Measurements from ENCODE around the gene YIPF2.
A peak's percentile ranks its signal among the peaks of the same experiment; 100 is the strongest.

YIPF2 gene

DNA sequence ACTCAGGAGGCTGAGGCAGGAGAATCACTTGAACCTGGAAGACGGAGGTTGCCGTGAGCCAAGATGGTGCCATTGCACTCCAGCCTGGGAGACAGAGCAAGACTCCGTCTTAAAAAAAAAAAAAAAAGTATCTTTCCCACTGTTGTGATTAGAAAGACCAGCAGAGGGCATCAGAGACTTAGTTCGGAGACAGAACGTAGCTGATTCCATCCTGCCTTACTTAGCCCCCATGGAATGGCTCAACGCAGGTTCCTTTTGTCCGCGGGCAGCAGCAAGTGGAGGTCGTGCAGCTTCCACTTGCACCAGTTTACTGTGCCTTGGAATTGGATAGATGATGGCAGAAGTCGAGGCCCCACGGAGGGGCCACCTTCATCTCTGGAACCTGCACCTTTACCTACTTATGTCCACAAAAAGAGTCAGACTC, 8.2 kb upstream of the YIPF2 start:
- DNase-seq, result peak; percentile 79

DNA sequence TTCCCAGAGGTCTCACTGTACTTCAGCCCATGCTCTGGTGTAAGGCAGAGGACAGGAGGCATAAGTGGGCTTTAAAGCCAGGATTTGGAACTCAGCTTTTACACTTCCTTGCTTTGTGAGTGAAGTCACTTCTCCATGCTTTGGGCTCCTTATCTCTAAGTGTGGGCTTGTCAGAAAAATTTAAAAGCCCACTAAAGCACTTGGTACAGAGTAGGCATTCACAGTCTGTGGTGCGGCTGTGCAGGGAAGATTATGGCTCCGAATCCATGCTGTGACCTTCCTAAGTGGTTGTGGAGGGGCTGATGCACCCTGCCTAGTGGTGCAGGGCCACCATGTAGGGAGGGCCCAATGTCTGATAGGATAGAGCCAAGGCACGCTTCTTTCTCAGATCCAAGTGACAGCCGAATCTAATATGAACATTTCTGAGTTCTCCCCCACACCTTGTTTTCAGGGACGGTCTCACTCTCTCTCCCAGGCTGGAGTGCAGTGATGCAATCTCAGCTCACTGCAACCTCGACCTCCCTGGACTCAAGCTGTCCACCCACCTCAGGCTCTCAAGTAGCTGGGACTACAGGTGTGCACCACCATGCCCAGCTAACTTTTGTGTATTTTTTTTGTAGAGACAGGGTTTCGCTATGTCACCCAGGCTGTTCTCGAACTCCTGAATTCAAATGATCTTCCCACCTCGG, 7.1 kb upstream of the YIPF2 start:
- DNase-seq, result no peak

DNA sequence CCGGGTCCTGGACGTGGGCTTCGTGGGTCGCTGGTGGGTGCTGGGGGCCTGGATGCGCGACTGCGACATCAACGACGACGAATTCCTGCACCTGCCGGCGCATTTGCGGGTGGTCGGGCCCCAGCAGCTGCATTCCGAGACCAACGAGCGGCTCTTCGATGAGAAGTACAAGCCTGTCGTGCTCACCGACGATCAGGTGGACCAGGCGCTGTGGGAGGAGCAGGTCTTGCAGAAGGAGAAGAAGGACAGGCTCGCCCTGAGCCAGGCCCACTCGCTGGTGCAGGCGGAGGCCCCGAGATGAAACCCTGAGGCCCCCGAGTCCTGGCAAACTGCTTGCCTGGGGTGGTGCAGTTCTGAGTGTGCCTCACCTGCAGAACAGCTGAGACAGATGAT, 959 bp upstream of the YIPF2 start:
- DNase-seq, result no peak

DNA sequence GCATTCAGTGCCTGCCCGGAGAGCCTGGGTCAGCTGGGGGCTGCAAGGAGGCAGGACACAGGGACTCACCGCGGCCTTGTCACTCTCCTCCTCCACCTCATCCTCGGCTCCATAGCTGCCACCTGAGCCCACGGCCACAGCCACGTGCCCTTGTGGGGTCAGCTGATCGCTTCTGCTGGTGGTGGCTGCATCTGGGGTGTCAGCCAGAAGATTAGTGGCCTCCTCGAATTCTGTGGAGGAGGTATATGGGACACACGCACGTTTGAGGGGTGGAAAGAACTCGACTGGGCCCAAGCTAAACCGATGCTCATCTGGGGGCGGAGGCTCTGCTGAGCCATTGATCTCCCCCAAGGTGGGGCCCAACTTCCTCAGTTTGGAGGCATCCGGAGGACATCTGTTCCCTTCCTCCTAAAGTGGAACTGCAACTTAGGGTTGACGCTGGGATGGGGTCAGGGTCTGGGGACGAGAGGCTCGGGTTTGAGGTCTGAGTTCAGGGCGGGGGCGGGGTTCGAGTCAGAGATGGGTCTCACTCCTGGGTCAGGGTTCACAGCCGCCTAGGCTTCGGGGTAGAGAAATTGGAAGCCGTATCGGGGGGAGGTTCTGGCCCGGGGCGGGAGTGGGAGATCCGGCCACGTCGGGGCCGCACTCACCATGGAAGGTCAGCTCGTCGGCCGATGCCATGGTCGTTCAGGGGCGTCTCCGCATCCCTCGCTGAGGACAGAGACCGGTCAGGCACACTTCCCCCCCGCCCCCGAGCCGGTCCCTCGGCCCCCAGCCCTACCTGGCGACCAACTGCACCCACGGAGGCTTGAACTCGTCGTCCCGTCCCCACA, 493 bp downstream of the YIPF2 start:
- no peak for DNase-seq

DNA sequence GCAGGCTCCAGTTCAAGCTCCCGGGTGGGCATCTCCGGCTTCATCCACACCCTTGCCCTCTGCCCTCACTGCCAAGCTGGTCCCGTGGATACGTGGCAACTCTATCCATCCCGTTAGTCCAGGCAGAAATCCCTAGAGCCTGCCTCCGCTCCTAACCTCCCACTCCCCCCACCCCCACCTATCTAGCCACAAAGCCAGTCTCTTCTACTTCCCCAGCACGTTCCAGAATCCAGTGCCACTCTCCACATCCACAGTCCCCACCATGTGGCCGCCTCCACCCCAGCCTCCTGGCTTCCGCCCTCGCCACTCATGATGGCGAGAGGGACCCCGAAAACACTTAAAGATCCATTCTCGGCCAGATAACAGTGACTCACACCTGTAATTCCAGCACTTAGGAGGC, 3.8 kb downstream of the YIPF2 start:
- DNase-seq, result no peak

DNA sequence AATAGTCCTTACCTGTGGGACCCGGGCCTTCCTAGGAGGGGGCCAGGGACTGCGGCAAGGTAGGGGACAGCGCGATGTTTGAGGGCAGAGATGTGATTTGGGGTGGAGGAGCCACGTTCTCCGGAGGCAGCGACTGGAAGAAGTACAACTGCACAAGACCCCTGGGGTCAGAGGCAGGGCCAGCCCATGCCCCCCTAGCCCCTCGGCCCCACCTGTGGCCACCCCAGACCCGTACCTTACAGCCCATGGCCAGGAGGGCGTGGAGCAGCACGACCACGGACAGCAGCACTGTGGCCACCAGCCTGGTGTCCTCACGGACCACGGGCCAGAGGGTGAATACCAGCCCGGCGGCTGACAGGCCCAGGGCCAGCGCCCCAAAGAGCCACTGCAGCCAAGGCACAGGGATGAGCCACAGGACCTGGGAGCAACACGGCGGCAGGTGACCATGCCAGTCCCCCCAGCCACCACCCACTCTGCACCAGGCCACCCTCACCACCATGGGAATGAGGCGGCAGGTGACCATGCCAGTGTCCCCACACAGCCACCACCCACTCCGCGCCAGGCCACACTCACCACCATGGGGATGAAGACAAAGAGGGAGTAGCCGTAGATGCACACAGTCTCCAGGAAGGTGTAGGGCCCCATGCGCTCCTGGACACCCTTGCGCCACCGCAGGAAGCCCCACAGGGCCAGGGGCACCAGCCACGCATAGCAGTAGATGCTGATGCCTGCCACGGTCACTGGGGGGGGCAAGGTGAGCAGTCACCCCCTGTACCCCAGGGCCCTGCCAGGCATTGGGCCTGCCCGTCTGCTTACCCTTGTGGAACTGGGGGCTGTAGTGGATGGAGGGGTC, 5.0 kb downstream of the YIPF2 start:
- DNase-seq, result no peak

DNA sequence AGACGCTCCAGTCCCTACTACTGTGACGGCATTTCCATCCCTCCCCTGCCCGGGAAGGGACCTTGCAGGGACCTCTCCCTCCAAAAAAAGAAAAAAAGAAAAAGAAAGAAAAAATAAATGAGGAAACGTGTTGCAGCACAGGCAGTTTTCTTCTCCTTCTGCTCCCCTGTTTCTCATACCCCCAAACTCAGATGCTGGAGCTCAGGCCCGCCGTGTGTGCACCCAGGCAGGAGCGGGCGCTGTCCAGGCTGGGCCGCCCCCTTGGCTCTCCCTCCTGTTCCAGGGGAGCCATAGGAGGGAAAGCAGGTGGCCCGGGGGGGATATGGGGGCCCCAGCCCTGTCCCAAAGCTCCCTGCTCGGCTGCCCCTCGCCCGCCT, 5.8 kb downstream of the YIPF2 start:
- no peak for DNase-seq

DNA sequence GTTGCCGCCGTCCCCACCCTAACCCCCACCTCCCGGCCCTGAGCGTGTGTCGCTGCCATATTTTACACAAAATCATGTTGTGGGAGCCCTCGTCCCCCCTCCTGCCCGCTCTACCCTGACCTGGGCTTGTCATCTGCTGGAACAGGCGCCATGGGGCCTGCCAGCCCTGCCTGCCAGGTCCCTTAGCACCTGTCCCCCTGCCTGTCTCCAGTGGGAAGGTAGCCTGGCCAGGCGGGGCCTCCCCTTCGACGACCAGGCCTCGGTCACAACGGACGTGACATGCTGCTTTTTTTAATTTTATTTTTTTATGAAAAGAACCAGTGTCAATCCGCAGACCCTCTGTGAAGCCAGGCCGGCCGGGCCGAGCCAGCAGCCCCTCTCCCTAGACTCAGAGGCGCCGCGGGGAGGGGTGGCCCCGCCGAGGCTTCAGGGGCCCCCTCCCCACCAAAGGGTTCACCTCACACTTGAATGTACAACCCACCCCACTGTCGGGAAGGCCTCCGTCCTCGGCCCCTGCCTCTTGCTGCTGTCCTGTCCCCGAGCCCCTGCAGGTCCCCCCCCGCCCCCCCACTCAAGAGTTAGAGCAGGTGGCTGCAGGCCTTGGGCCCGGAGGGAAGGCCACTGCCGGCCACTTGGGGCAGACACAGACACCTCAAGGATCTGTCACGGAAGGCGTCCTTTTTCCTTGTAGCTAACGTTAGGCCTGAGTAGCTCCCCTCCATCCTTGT, 6.4 kb downstream of the YIPF2 start:
- no peak for DNase-seq

DNA sequence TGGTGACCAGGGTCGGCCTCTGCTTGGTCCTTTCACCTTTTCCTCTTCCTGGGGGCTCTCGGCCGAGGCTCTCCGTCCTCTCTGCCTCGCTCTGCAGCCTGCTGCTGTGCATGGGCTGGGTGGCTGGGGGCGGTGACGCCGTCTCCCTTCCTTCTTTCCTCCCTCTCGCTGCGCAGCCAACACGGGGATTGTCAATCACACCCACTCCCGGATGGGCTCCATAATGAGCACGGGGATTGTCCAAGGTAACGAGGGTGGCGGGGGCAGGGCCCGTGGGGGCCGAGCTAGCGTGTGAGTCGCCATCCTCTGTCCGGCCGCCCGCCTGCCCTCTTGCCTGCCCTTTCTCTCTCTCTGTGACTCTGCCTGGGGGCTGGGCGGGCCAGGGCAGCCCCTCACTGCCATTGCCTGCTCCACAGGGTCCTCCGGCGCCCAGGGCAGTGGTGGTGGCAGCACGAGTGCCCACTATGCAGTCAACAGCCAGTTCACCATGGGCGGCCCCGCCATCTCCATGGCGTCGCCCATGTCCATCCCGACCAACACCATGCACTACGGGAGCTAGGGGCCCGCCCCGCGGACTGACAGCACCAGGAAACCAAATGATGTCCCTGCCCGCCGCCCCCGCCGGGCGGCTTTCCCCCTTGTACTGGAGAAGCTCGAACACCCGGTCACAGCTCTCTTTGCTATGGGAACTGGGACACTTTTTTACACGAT, 7.1 kb downstream of the YIPF2 start:
- no peak for DNase-seq

DNA sequence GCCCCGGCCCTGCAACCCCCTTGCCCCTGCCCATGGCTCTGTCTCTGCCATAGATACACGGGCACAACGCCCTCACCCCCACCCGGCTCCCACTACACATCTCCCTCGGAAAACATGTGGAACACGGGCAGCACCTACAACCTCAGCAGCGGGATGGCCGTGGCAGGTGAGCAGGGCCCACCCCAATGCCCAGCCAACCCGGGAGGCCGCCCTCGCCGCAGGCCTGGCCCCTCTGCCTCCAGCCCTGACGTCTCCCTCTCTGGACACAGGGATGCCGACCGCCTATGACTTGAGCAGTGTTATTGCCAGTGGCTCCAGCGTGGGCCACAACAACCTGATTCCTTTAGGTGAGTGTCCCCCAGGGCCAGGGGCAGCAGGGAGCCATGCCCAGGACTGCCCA, 7.7 kb downstream of the YIPF2 start:
- DNase-seq, result no peak

DNA sequence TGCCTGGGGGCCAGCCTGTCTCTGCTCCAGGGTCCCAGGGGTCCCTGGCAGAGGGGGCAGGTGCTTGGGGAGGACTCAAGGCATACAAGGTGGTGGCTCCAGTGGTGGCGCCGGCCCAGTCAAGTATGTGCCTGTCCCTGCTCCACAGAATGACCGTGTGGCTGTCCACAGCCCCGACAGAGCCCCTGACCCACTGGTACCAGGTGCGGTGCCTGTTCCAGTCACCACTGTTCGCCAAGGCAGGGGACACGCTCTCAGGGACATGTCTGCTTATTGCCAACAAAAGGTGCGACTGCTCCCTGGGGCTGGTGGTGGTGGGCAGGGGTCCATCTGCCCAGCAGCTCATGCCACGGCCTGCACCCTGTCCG, 8.2 kb downstream of the YIPF2 start:
- no peak for DNase-seq

DNA sequence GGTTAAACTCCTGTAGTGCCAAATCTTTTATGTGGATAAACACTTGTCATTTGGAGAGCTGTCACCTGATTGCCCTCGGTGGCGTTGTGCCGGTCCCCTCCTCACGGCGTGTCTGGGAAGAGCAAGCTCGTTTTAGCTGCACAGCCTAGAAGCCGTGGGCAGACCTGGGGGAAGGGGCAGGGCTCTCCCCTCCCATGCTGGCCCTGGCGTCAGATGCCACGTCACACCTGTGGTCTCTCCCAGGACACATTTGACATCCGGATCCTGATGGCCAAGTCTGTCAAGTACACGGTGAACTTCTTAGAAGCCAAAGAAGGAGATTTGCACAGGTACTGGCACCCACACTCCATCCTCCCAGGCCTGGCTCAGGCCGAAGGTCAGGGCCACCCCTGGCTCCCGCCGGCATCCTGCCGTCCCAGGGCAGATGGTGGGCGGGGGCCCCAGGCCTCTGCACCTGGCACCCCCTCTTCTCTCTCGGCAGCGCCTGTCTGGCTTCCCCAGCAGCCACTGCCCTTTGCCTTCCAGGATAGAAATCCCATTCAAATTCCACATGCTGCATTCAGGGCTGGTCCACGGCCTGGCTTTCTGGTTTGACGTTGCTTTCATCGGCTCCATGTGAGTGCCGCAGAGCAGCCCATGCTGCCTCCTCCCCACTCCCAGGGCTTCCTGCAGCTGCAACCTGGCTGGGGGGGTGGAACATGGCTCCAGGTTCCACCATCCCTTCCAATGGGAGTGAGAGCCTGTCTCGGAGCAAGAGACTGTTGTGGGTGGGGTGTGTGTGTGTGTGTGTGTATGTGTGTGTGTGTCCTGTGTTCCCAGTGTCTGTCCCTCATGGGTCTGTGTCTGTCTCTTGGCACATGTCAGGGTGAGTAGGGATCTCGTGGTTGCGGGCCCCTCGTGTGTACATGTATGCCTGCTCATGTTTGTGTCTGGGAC, 8.8 kb downstream of the YIPF2 start:
- no peak for DNase-seq

DNA sequence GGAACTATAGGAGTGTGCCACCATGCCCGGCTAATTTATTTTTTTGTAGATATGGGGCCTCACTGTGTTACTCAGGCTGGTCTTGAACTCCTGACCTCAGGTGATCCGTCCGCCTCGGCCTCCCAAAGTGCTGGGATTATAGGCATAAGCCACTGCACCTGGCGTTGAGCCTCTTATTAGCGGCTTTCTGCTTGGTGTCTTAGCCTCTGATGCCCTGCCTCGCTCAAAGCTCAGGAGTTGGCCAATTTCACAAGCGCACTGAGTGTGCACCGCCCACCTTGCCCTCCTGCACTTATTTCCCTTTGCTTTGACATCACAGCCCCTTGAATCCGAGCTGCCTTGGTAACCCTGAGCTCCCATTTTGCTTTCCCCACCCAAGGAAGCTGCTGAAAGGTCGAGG, 10.1 kb downstream of the YIPF2 start:
- no peak for DNase-seq

DNA sequence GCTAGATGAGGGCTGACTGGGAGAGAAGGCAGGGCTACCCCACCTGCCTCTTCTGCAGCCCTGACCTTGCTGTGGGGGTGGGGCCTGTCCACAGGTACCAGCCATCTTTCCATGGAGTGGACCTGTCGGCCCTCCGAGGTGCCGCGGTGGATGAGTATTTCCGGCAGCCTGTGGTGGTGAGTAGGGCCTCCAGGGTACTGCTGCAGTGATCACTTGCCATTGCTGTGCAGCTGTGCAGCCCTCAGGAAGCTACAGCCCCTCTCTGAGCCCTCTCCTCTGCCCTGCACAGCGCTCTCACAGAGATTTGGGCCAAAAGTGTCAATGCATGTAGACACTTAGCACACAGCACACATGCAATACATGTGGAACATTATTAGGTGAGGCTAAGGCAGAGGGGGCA, 11.8 kb downstream of the YIPF2 start:
- DNase-seq, result no peak

DNA sequence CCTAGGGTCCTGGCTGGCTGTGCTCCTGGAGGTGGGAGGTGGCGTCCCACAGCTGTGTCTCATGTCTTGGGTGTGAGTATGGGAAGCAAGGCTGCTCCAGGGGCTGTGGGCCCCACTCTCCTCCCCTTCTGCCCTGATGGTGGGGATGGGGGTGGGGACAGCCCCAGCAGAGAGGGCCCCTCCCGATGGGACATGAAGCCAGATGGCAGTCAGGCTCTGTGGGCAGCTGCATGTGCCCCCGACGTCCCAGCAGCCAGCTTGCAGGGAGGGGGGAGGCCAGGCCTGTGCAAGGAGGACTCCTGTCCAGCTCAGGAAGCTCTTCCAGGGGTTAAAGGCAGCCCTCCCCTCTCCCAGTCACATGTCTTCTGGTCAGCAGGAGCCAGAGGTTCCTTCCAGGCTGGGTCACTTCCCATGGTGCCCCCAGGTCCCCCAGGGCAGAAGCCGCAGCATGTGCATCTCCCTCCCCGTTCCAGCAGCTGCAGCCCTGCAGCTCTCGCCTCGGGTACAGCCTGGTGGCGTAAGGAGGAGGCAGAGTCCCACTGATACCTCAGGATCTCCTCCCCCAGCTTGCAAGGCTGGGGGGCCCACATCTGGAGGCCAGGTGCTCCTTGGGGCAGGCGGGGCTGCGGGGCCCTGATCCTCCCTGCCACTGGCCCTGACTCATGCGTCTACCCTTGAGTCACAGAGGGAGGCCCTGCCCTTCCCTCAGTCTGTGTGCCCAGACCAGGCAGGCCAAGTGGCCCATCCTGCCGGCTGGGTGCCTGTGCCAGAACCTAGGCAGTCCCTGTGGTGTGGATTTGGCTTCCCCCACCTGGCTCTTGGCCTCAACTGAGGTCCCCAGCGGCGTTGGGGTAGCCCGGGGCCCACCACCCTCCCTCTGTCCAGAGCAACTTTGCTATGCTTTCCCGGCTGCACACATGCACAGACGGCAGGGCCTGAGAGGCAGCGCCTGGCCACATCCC, 13.0 kb downstream of the YIPF2 start:
- peak; percentile 86 for DNase-seq

DNA sequence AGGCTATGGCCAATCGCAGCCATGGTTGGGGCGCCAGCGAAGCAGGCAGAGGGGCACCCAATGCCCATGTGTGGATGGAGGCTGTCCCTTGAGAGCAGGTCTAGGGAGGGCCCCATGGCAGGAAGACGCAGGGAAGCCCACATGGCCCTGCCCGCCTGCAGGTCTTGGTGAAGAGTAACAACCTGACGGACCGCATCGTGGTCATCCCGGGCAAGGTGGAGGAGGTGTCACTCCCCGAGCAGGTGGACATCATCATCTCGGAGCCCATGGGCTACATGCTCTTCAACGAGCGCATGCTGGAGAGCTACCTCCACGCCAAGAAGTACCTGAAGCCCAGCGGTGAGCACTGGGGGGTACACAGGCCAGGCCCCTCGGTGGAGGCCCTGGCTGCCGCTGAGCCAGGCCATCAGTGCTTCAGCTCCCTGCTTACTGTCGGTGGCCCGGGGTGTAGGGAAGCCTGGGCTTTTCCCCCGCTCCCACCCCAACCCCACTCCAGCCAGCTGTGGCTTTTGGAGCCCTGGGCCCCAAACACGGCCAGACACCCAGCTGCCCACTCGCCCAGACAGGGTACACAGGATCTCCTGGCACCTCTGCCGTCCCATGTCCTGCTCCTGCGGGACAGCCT, 14.6 kb downstream of the YIPF2 start:
- no peak for DNase-seq

DNA sequence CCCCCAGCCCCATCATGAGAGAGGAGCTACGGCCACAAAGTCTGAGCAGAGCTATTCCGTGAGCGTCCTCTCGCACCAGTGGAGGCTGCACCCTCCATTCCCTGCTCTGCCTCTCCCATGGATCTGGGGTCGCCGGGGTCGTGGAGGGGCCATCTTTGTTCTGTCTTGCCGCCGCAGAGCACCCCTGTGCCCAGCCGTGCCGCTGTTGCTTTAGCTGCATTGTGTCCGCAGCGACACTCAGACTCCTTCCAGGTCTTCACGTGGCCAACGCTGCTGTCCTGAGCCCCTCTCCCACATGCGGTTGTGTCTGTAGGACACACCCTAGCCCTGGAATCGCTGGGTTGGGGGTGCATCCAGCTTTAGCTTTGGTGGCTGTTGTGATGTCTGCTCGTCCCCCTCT, 15.8 kb downstream of the YIPF2 start:
- no peak for DNase-seq

DNA sequence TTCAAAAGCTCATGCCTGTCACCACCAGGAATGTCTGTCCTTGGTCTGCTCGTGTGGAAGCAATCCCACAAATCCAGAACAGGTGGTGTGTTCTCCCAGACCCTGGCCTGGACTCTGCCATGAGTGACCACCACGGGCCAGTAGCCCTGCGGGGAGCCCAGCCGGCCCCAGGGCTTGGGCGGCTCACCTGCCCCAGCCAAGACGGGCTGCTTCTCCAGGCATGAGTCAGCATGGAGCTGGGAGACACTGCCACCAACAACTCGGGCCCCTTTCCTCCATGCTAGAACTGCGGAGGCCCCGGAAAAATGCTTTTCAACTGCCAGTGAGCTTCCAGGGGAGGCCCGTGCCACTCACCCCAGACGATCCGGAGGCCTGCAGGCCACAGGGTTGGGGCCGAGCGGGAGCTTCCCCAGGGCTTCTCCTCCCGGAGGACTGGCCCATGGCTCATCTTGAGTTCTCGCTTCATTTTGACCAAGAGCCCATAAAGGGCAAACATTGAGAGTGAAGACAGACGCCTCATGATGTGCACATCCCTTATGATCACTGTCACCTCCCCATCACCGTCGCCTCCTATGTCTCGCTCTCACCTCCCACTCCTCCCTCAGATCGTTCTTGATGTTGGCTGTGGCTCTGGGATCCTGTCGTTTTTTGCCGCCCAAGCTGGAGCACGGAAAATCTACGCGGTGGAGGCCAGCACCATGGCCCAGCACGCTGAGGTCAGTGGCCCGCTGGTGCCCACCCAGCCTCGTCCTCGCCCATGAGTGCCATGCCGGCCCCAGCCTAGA, 16.7 kb downstream of the YIPF2 start:
- no peak for DNase-seq
